Measurements from ENCODE around the gene OR2V2.
"Not testable (repeated sequence)": the region's sequence is repeated elsewhere in the genome, so short reads cannot be mapped to it uniquely, and the experiment has no call there.

Gene OR2V2

DNA sequence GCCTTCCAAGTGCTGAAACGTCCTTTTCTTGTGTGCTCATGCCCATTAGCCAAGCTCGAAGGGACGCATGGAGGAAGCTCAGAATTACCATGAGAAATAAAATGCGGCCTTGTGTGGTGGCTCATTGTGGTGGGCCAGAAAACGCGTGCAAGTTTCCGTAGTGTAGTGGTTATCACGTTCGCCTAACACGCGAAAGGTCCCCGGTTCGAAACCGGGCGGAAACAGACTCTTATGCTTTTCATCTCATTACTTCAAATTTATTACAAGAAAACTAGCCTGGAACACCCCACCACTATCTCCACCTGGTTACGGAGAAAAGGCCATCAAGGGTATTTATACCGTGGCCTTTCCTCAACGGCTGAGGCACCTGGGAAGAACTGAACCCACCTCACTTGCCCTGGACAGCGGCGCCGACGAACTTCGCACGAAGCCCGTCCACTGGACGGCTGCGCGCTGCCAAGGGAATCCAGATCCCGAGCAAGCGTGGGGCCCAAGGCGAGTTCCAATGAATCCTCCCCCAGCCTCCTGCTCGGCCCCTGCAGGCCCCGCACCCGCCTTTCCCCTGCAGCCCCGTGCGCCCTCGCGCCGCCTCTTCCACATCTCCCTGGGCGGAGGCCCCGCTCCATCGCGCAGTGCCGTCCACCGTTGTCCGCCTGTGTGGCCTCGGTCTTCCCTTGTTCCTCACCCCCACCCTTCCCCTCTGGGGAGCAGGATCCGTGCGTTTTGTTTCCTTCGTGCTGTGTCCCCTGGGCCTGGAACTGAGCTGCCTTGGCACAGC is 22.3 kb downstream of the OR2V2 start:
- DNase-seq (ENCODE audit: low read depth in 3 of 3): peak; percentile 53 to 92 (median 84)

GRCh38 chr5:181170237-181170825 is 22.9 kb downstream of the OR2V2 start:
- DNase-seq (ENCODE audit: low read depth in 3 of 3): no peak

DNA sequence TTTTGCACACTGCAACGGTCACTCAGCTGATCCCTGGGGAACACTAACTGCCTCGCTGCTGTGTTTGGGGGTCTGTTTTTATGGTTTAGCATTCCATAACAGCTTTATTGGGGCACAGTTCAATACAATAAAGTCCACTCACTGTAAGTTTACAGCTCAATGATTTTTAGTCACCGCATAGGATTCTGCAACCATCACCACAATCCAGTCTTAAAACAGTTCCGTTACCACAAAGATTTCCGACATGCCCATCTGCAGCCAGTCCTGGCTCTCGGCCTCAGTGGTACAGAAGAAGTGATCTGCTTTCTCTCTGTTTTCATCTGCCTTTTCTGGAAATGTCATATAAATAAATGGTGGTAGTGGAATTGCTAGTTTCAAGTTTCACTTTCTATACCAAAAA is 23.6 kb downstream of the OR2V2 start:
- DNase-seq (ENCODE audit: low read depth in 3 of 3): no peak

DNA sequence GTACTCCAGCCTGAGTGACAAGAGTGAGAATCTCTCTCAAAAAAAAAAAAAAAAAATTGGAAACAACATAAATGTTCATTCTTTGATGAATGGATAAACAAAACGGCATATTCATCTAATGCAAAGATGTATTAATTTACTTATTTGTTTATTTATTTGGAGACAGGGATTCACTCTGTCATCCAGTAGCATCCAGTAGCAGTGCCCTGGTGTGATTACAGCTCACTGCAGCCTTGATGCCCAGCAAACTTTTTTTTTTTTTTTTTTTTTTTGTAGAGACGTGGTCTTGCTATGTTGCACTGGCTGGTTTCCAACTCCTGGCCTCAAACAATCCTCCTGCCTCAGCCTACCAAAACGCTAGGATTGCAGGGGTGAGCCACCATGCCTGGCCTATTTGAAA is 24.4 kb downstream of the OR2V2 start:
- DNase-seq (ENCODE audit: low read depth in 3 of 3): no peak

DNA sequence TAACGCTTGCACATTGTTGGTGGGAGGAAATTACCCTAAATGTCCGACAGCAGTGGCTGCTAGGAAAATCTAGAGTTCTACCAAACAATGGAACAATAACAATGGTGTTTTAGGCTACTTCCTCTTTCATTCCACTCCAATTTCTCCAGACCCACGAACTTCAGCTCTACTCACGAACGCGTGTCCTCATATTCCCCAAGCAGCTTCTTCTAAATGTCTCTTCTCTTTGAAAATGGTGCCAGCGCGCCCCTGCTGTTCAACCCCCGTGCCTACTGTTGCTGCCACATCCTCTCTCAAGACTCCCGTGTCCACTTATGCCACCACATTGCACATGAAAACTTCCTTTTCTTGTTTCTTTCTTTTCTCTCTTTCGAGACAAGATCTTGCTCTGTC is 25.6 kb downstream of the OR2V2 start:
- no peak for DNase-seq (ENCODE audit: low read depth in 3 of 3)

DNA sequence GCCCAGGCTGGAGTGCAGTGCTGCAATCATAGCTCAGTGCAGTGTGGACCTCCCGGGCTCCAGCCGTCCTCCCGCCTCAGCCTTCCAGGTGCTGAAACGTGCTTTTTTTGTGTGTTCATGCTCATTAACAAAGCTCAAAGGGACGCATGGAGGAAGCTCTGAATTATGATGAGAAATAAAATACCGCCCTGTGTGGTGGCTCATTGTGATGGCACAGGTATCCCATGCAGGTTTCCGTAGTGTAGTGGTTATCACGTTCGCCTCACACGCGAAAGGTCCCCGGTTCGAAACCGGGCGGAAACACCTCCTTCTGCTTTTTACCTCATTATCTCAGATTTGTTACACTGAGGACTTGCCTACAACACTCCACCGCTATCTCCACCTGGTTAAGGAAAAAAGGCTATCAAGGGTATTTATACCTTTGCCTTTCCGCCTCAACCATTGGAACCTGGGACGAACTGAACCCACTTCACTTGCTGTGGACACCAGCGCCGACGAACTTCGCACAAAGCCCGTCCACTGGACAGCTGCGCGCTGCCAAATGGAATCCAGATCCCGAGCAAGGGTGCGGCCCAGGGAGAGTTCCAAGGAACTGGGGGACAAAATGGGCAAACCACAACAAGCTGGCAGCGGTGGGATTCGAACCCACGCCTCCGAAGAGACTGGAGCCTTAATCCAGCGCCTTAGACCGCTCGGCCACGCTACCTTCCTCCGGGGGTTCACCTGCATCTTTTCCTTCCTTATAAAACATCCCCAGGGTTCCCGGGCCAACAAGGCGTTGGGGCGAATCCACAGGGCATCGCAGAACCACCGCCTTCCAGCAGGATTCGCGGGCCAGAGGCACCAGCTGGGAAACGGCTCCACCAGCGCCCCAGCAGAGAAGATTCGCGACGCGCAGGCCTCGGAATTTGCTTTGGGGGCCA is 26.3 kb downstream of the OR2V2 start:
- DNase-seq (ENCODE audit: low read depth in 3 of 3): peak; percentile 34 to 83 (median 75)

DNA sequence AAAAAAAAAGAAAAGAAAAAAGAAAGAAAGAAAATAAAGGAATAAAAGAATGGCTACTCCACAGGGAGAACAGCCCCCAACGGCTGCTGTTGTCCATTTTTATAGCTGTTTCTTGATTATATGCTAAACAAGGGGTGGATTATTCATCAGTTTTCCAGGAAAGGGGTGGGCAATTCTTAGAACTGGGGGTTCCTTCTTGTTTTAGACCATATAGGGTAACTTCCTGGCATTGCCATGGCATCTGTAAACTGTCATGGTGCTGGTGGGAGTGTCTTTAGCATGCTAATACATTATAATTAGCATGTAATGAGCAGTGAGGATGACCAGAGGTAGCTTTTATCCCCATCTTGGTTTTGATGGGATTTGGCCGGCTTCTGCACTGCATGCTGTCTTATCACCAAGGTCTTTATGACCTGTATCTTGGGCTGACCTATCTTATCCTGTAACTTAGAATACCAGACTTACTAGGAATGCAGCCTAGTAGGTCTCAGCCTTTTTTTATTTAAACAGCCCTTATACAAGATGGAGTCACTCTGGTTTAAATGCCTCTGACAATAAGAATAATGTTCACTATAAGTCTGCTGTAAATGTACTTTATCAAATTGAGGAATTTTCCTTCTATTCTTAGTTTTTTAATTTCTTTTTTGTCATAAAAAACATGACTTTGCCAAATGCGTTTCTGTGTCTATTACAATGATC is 29.0 kb downstream of the OR2V2 start:
- DNase-seq (ENCODE audit: low read depth in 3 of 3): no peak

- not testable (repeated sequence) for DNase-seq (ENCODE audit: low read depth in 3 of 3)
Measured at GRCh38 chr5:181177559-181177958, 30.2 kb downstream of the OR2V2 start.

DNA sequence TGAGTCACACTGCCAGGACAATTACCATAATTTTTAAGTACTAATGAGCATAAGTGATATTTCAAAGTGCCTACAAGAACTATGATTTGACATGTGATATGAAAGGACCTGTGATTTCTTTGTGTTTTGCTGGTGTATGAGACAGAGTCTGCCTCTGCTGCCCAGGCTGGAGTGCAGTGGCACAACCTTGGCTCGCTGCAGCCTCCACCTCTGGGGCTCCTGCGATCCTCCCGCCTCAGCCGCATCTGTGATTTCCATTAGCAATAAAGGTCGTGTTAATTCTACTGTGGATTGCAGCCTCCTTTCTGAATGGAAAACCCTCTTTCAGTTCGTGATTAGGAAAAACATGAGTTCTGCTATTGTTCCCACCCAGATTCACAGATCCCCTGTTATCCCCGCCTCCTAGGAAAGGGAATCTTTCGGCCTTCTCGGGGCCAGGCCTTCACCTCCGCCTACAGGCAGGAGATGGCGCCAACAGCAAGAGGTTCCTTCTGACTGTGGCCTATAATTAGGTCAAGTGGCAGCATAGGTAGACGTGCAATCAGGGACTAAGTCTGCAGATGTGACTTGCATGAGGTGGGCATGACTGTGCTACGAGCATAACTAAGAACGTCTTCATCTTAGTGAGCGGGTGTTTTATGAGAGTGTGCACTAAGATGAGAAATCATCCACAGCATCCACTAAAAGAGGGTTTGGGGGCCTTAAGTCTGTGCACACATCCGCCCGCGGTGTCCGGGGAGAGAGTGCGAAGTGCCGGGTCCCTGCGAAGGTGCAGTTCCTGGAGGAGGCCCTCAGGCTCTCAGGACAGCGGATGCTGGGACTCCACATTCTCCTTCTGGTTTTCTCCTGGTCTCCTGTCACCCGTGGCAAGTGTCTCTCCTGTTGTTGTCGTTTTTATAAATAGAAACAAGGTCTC is 34.5 kb downstream of the OR2V2 start:
- peak in 2 of 3 experiments; percentile 43 to 50 for DNase-seq (ENCODE audit: low read depth in 3 of 3)

GRCh38 chr5:181182651-181183050 is 35.3 kb downstream of the OR2V2 start:
- DNase-seq (ENCODE audit: low read depth in 3 of 3): no peak

GRCh38 chr5:181184845-181185216 is 37.4 kb downstream of the OR2V2 start:
- DNase-seq (ENCODE audit: low read depth in 3 of 3): no peak

DNA sequence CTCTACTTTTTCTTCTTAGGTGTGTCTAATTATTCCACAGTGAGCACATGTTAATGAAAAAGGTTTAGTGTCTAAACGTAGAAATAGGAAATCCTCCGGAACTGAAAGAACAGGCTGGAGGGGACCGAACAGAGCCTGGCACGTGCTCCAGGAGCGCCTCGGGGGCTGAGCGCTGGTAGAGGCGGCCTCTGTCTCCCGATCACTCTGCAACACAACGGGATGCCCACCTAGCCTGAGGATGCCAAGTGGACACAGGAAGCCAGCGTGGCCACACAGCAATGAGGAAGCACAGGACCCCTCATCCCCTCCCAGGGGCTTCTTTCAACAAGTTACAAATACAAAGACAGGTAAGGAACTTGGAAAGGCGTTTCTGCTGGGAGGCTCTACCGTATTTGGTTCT is 38.2 kb downstream of the OR2V2 start:
- DNase-seq (ENCODE audit: low read depth in 3 of 3): no peak

DNA sequence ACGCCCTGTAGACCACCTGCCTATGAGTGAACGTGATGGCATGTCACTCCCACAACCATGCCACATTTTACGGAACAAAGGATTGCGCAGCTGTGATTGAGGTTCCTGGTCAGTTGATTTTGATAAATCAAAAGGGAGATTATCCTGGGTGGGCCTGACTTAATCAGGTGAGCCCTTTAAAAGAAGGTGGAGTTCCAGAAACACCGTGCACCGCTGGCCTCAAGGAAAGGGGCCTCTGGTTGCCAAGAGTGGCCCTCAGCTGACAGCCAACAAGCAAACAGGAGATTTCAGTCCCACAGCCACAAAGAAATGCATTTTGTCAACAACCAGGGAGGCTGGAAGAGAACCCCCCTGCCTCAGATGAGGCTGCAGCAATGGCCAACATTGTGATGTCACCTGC is 38.6 kb downstream of the OR2V2 start:
- no peak for DNase-seq (ENCODE audit: low read depth in 3 of 3)

DNA sequence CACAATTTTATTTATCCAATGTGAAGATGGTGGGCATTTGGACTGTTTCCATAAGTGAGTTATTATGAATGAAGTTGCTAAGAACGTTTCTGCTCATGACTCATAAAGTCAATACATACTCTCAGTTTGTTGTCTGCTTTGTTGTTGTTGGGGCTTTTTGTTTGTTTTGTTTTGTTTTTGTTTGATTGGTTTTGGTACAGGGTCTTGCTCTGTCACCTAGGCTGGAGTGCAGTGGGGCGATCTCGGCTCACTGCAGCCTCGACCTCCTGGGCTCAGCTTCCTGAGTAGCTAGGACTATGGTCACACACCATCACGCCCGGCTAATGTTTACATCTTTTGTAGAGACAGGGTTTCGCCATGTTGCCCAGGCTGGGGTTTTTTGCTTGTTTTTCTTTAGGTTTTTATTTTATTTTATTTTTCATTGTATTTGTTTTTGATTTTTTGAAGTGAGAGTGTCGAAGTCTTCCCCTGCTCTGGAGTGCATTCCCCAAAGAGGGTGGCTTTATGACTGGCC is 39.7 kb downstream of the OR2V2 start:
- DNase-seq (ENCODE audit: low read depth in 3 of 3): no peak

GRCh38 chr5:181187500-181188213 is 40.3 kb downstream of the OR2V2 start:
- peak in 2 of 3 experiments; percentile 37 to 79 for DNase-seq (ENCODE audit: low read depth in 3 of 3)

- DNase-seq (ENCODE audit: low read depth in 3 of 3): peak; percentile 67 to 76 (median 73)
Measured at GRCh38 chr5:181188700-181189362, 41.4 kb downstream of the OR2V2 start.

DNA sequence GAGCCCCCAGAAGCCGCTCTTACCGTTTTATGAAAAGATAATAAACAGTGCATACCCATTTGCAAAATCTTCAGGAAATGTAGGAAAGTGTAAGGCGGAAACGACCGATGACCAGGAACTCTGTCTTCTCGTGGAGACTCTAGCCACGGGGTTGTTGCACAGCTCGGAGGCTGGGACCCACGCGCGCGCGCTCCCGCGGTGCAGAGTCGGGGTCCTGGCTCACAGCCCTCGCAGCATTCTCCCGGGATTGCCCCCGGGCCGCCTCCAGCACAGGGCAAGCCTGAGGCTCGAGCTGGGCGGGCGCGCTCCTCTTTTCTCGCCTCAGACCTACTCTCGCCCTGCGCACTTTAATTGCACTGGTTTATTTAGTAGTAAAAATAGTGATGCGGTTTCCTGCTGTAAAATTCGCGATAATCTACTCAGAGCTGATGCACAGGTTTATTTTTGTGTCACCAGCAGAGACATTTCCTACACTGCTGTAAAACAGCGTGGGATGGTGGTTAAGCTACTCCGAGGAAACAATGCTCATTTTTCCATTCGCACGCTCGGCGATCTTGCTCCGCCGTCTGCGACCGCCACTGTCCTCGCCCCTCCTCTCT is 42.1 kb downstream of the OR2V2 start:
- peak in 2 of 3 experiments; percentile 63 to 64 for DNase-seq (ENCODE audit: low read depth in 3 of 3)

- DNase-seq (ENCODE audit: low read depth in 3 of 3): peak in 1 of 3 experiments; percentile 38
Measured at GRCh38 chr5:181189962-181190710, 42.8 kb downstream of the OR2V2 start.
